ENCODE data around the gene RPS6KB1.
"Not testable (repeated sequence)": the region's sequence is repeated elsewhere in the genome, so short reads cannot be mapped to it uniquely, and the experiment has no call there.

Gene RPS6KB1

DNA sequence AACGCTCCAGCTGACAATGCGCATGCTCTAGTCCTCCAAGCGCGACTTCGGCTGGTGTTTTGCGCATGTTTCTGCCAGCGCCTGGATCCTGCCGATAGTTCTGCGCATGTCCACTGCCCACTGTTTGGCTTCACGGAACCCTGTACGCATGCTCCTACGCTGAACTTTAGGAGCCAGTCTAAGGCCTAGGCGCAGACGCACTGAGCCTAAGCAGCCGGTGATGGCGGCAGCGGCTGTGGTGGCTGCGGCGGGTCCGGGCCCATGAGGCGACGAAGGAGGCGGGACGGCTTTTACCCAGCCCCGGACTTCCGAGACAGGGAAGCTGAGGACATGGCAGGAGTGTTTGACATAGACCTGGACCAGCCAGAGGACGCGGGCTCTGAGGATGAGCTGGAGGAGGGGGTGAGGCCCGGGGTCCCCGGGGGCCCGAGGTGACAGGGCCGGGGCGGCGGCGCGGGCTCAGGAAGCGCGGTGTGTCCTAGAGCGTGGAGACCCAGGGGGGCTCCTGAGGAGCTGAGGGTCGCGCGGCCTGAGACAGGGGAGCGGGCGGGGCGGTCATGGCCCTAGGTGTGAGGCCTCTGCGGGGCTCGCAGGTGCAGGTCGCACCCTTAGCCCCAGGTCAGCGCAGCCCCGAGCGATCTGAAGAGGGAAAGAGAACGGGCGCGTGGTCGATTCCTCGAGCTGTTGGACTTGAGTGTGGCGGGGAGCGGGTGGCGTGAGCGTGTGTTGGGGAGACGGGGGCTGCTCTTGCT lies at the start of gene RPS6KB1, which contains the start of gene TUBD1:
Gene RPS6KB1 (plus strand): TSS at position 198 of the 752 bp plus-strand sequence. CDS start 64 bp downstream, at position 262.
Gene TUBD1 (minus strand): TSS at position 20 of the 752 bp plus-strand sequence. CDS start 1,941 bp downstream, outside the sequence.
- DNase-seq, result peak; percentile 99

DNA sequence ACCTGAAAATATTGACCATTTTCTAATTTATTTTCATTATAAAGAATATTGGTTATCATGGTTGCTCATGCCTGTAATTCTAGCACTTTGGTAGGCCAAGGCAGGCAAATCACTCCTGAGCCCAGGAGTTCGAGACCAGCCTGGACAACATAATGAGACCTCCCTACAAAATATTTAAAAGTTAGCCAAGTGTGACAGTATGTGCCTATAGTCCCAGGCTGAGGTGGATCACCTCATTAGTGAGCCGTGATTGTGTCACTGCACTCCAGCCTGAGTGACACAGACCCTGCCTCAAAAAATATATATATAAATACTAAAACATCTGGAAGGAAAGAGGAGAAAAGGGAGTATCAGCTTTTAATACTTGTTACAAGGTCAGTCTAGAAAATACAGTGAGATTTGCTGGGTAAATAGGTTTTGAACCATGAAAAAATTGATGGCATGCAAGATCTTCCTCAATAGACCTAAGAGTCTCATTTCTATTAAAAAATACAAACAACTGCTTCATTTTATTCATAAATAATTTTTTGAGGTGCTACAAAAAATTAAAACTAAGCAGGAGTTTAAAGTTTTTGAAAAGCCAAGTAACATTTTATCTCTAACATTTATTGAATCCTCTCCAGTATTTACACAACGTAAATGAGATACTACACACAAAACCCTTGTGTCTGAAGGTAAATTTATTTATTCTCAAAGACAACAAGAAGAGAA lies 47.9 kb upstream of the RPS6KB1 start:
- peak; percentile 58 for DNase-seq

DNA sequence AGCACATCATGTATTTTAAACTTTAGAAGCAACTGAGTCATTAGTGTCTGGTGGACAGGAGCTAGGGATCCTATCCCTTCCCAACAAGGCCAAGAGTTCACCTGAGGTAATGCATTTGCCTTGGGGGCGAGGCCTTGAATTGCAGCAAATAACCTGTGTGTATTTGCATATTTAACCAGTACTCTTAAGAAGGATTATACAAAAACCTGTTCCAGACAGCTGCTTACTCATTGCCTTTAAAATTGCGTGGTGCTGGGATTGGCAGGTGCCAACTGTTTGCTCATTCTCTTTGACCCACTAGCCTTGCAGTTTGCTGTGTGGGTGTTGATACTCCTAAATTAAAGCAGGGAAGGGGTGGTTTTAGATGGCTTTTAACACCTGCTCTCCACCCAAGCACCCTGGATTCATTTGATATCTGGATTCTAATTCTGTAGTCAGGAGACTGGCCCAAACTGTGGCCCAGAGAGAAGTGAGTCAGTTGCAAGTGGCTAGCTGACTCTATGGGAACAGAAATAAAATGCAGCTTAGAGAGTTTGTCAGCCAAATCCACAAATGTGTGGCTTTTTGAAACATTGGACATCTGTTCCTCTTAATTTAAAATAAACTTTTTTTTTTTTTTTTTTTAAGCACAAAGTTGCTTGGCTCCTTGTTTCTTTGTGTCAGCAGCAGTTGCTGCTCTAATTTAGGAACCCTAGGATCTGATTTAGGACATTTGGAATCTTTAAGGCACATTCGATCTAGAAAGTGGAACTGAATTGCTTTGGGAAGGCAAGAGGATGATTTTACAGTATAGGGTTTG lies 47.1 kb upstream of the RPS6KB1 start:
- DNase-seq, result peak; percentile 99

DNA sequence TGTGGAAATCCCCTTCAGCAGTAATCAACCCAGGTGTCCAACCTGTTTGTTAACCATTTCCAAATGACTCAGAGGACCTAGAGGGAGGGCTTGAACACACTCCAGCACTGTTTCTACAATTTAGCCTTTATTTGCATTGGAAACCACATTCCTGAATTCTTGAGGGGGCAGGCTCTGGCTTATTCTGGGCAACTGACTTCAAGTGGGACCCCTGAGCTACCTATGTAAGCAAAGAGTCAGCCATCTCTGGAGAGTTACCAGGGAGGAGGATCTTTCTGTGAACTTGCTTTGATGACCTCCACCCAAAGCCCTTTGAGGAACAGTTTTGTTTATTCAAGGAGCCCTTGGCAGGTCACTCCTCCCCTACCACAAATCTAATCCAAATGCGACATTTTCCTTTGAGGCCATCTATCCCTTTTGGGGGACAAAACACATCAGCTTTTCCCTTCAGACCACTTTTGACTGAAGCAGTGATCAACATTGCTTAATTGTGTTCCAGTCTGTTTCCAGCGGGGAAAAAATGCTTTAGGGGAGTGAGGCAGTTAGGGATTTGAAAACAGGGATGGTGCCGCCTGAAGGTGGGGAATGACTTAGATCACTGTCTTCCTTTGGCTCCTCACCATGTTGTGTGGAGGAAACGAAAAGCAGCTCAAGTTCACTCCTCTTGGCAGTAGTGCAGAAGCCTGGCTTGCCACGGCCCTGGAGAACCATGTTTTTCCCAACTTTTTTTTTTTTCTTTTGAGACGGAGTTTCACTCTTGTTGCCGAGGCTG lies 46.3 kb upstream of the RPS6KB1 start:
- peak; percentile 89 for DNase-seq

DNA sequence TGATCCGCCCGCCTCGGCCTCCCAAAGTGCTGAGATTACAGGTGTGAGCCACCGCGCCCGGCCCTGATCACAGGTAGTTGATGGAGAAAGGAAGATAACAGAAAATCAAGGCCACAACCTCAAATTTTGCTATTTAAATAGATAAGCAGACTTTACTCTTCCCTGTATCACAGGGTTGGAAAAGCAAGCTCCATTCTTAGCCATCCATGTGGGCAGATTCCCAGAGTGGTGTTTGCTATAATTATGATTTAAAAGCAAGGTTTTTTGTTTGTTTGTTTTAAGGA lies 44.6 kb upstream of the RPS6KB1 start:
- DNase-seq, result no peak

DNA sequence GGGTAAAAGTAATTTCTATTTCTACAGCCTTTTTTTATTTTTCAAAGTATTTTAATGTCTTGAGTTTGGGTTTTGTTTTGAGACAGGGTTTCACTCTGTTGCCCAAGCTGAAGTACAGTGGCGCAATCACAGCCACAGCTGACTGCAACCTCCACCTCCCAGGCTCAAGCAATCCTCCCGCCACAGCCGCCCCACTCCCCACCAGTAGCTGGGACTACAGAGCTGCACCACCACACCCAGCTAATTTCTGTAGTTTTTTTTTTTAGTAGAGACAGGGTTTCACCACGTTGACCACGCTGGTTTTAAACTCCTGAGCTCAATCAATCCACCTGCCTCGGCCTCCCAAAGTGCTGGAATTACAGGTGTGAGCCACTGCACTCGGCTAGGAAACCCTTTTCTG lies 44.1 kb upstream of the RPS6KB1 start:
- peak; percentile 23 for DNase-seq

GRCh38 chr17:59850311-59850710 lies 42.6 kb upstream of the RPS6KB1 start:
- not testable (repeated sequence) for DNase-seq

DNA sequence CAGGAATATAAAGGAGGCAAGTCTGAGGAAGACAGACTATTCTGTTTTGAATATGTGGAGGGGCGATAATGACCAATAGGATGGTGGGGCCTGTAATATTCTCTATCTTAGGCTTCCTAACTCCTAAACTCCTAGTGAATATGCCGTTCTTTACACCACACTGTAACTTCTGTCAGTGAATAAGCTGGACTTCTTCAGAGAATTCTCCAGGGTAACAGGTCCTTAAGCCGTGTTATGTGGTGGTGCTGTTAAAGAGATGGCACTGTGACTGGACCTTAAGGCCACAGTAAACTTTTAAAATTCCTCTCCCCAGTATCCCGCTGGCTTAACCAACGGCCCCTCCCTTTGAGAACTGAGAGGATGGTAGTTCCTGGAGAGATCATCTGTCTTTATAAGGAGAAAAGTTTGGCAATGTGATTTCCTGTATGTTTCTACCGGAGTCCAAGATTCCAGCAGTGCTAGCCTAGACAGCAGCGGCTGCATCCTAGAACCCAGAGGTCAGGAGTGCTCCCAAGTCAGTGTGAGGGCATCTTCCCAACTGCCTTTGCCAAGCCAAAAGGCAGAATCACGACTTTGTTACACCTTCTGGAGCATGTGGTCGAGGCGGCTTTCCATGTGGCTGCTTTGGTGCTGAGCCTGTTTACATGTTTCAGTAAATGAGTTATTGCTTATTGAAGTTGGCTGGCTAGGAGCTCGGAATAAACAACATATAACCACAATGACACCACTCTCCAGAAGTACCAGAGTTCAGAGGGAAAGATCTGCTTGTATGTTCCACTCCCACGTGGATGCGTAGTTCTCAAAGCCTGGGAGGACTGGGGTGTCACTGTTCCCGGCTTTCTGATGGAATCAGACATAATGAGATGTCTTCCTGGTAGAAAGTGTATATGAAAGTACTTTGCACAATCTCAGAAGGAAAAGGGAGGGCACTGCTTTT lies 41.2 kb upstream of the RPS6KB1 start:
- no peak for DNase-seq

- not testable (repeated sequence) for DNase-seq
Observed at GRCh38 chr17:59852847-59853167, 40.1 kb upstream of the RPS6KB1 start.

DNA sequence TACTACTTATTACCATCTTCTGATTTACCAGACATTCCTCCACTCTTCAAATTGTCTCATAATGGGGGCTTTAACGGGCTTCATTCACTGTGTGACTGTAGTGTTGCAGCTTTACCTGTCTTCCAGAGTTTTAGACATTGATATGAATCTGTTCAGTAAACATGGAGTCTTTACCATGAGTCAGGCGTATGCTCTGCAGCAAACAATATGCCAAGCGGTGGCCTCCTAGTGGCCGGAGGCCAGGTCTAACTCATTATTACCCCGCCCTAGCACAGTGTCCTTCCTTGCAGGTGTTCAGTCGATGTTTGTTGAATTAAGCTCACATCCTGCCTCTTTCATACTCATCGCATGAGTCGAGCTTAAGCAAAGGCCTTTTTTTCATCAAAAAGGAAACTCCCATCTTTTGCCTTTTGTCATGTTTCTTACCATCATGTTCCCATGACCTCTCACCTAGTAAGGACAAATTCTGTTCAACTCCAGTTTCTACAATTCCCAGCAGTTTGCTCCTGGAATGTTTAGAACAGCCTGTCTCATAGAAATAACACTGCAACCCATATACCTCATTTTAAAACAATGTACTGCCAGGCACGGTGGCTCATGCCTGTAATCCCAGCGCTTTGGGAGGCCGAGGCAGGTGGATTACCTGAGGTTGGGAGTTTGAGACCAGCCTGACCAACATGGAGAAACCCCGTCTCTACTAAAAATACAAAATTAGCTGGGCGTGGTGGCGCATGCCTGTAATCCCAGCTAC lies 39.6 kb upstream of the RPS6KB1 start:
- peak; percentile 96 for DNase-seq

- not testable (repeated sequence) for DNase-seq
Observed at GRCh38 chr17:59853919-59854729, 38.8 kb upstream of the RPS6KB1 start.

- no peak for DNase-seq
Observed at GRCh38 chr17:59856859-59857794, 35.8 kb upstream of the RPS6KB1 start.

GRCh38 chr17:59858167-59858816 lies 34.6 kb upstream of the RPS6KB1 start:
- no peak for DNase-seq

DNA sequence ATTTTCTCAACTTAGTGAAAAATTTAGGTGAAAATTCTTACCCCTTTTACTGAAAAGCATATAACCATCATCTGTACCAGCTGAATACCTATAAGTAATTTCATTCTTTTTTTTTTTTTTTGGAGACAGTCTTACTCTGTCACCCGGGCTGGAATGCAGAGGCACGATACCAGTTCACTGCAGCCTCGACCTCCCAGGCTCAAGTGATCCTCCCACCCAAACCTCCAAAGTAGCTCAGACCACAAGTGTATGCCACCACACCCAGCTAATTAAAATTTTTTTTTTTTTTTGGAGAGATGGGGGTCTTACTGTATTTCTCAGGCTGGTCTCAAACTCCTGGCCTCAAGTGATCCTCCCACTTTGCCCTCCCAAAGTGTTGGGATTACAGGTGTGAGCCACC lies 34.0 kb upstream of the RPS6KB1 start:
- DNase-seq, result no peak

DNA sequence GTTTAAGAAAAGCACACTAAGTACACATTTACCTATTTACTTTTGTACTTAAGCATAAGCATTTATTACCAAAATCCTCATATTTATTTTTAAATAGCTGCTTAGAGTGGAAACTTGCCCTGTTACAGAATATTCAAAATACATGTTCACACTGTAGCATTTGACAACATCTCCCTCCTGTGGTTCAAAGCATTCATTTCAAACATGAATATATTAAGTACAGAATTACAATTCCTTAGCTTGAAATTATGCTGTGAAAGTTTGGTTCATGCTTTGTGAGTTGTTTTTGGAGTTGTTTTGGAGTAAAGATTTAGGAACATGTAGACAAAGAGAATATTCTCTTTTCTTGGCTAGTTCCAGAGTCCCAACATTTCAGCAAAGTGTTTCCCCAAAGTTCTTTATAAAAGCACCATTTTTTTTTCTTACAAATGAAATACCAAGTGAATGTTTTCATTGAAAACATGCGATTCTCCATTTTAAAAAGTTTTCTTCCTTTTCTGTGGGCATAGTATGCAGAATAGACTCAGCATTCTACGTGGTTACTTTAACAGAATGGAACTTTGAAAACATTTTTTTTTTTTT lies 33.4 kb upstream of the RPS6KB1 start:
- peak; percentile 58 for DNase-seq

DNA sequence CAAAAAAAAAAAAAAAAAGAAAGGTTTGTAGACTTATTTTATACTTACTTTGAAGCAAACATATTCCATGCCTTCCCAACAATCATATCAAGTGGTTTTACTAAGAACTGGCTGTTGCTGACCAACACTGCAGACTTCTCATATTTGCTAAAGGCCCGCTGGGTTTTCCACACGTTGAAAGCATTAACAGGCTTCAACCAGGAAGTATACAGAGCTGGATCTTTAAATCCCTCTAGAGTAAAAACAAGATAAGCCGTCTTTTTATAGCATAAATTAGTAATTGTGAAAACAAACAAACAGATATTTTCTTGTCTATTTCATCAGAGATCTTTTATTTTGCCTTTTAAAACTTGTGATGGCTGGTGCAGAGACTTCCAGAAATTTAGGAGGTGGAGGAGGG lies 29.3 kb upstream of the RPS6KB1 start:
- DNase-seq, result no peak

DNA sequence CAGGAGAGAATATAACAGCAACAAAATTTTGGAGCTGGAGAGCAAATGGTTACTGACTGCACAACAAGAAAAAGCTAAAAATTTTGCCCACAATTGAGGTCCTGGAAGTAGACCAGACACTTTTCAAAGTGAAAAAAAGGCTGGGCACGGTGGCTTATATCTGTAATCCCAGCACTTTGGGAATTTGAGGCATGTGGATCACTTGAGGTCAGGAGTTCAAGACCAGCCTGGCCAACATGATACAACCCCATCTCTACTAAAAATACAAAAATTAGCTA lies 23.0 kb upstream of the RPS6KB1 start:
- no peak for DNase-seq

DNA sequence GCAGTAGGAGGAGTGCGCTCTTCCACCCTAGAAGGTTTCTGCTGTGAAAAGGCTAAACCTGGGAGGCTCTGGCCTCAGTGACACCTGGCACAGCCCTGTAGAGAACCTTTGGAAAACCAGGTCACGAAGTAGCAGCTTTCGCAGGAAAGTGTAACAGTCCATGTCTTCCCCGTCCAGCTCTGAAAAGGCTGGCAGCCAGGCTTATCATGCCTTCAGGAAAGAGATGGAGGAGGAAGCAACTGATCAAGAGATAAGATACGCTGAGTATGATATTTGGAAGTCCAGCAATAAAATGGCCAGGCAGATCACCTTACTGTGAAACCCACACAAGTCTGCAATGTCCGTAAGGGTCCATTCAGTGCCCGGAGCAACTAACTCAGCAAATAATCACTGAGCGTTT lies 22.4 kb upstream of the RPS6KB1 start:
- DNase-seq, result no peak
